HG03066 (cell line): ENCODE measurements around the gene MOGAT2.
"Not testable (repeated sequence)": the region's sequence is repeated elsewhere in the genome, so short reads cannot be mapped to it uniquely, and the experiment has no call there.

Experiments
- ATAC-seq: cut with Tn5 transposase; IDR thresholded peaks from one replicate; pipeline ENCODE4 v1.9.1; 2021; ENCODE audit warnings: low read depth; ENCODE audit not compliant: unreplicated experiment

MOGAT2 gene

GRCh38 chr11:75717608-75718418 lies at the start of gene MOGAT2:
MOGAT2 (plus strand) TSS chr11:75717838; CDS start chr11:75717889, 51 bp downstream.
- no peak for ATAC-seq

- ATAC-seq: no peak
Measured at GRCh38 chr11:75668451-75669297, 49.0 kb upstream of the MOGAT2 start, which contains the start of gene MAP6. MAP6 (minus strand) TSS chr11:75669038; CDS start chr11:75668369, 669 bp downstream.

GRCh38 chr11:75673977-75674582 lies 43.6 kb upstream of the MOGAT2 start:
- no peak for ATAC-seq

- ATAC-seq: no peak
Measured at GRCh38 chr11:75677275-75677674, 40.4 kb upstream of the MOGAT2 start.

GRCh38 chr11:75677909-75678308 lies 39.7 kb upstream of the MOGAT2 start:
- ATAC-seq: no peak

GRCh38 chr11:75678620-75679259 lies 38.9 kb upstream of the MOGAT2 start:
- no peak for ATAC-seq

GRCh38 chr11:75679566-75679965 lies 38.1 kb upstream of the MOGAT2 start:
- no peak for ATAC-seq

DNA sequence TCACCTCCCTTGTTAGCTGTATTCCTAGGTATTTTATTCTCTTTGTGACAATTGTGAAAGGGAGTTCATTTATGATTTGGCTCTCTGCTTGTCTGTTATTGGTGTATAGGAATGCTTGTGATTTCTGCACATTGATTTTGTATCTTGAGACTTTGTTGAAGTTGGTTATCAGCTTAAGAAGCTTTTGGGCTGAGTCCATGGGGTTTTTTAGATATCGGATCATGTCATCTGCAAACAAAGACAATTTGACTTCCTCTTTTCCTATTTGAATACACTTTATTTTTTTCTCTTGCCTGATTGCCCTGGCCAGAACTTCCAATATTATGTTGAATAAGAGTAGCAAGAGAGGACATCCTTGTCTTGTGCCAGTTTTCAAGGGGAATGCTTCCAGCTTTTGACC lies 33.8 kb upstream of the MOGAT2 start:
- ATAC-seq: not testable (repeated sequence)

DNA sequence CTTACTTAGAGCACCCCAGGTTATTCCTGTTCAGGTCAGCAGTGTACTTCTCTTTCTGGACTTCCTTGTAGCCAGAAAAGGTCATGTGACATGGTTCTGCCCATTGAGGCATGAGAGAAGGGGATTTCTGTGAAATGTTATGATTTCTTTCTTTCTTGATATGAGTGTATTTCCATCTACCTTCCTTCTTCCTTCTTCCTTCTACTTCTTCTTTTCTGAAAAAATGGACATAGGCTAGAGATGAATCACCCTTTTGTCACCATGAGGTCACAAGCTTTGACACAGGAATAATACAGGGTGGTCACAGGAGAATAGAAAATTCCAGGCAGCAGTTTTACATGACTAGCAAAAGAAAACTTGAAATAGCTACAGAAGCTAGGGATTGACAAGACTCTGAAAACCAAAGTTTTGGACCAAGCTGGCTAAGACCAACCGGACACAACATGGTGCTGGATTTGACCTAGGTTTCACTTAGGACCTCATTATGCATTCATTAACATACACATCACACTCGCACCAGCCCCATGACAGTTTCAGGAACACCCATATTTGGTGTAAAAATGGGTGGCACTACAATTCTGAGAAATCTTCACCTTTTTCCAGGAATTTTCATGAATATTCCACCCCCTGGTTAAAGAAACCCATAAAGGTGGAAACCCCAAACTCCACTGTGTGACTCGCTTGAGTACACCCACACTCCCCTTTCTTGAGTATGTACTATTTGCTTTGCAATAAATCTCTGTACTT lies 27.6 kb upstream of the MOGAT2 start:
- no peak for ATAC-seq

GRCh38 chr11:75691804-75692203 lies 25.8 kb upstream of the MOGAT2 start:
- ATAC-seq: no peak

DNA sequence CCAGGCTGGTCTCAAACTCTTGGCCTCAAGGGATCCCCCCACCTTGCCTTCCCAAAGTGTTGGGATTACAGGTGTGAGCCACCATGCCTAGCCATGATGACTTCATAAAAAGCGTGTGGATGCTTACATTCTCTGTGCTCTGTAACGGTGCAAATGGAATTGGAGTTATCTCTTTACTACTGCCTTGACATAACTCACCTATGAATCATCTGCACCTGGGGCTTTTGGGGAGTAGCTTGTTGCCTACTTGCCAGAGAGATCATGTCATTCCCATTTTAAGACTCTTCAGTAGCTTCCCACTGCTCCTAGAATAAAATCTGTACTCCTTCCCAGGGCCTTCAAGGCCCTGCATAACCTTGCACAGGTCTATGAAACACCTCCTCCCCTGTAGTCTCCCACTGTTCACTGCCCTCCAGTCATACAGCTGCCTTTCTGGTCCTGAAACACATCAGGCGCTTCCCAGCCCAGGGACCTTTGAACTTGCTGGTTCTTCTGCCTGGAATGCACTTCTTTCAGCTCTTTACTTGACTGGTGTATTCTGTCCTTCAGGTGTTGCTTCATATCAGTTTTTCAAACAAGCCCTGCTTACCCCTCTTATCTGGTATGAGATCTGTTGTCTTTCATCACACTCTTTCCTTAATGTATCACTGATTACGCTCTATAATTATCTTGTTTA lies 19.6 kb upstream of the MOGAT2 start:
- no peak for ATAC-seq

DNA sequence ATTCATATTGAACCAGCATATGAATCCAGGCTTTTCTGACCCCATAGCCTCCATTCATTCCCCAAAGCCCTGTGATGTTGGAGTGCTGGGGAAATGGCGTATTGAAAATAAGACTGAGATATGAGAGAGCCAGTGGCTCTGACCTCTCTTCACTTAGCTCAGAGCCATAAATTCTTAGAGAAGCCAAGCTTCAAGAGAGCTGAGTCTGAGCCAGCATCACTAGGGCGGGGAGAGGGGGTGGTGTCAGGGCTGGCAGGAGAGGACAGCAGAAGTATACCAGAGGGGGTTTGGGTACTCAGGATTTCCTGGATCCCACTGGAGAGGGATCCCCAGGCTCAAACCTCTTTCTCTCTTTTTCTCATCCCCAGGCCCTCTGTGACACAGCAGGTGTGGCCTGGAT lies 16.7 kb upstream of the MOGAT2 start:
- ATAC-seq: no peak

- no peak for ATAC-seq
Measured at GRCh38 chr11:75703695-75704237, 13.9 kb upstream of the MOGAT2 start.

DNA sequence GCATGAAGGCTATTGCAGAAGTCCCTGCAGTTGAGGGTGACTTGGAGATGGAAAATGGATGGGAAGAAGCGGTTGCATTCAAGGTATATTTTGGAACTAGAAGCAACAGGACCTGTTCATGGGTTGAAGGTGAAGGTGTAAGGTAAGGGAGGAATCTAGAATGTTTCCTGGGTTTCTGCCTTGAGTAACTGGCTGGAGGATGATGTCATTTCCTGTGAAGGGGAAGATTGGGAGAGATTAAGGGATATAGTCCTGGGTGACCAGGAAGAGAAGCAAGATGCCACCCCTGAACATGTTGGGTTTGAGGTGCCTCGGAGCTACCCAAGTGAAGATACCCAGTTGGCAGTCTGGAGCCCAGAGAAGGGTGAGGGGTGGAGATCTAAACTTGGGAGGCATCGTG lies 12.1 kb upstream of the MOGAT2 start:
- ATAC-seq: no peak

- no peak for ATAC-seq
Measured at GRCh38 chr11:75706260-75706729, 11.3 kb upstream of the MOGAT2 start.

- no peak for ATAC-seq
Measured at GRCh38 chr11:75714211-75714610, 3.4 kb upstream of the MOGAT2 start.

- no peak for ATAC-seq
Measured at GRCh38 chr11:75715688-75716087, 1.9 kb upstream of the MOGAT2 start.

GRCh38 chr11:75716659-75717058 lies 979 bp upstream of the MOGAT2 start:
- ATAC-seq: no peak
